Loucy (cell line): ENCODE measurements around the gene PDE4DIP.
"Not testable (repeated sequence)": the region's sequence is repeated elsewhere in the genome, so short reads cannot be mapped to it uniquely, and the experiment has no call there.

ENCODE experiments used
- EZH2phosphoT487 ChIP-seq: fragments of 200-600 bp; IDR thresholded peaks from 2 replicates; pipeline ENCODE4 v1.6.1; 2018; ENCODE audit warnings: antibody characterized with exemption, mild to moderate bottlenecking, moderate library complexity, borderline replicate concordance
- TF ChIP-seq, protein P1 (sequence below): fragments of 200-600 bp; sonication (generic); conservative IDR thresholded peaks from 2 replicates; pipeline ENCODE4 v1.5.1; 2014; ENCODE audit warnings: mild to moderate bottlenecking, antibody characterized with exemption, low read length

- TF ChIP-seq, protein P1, sequence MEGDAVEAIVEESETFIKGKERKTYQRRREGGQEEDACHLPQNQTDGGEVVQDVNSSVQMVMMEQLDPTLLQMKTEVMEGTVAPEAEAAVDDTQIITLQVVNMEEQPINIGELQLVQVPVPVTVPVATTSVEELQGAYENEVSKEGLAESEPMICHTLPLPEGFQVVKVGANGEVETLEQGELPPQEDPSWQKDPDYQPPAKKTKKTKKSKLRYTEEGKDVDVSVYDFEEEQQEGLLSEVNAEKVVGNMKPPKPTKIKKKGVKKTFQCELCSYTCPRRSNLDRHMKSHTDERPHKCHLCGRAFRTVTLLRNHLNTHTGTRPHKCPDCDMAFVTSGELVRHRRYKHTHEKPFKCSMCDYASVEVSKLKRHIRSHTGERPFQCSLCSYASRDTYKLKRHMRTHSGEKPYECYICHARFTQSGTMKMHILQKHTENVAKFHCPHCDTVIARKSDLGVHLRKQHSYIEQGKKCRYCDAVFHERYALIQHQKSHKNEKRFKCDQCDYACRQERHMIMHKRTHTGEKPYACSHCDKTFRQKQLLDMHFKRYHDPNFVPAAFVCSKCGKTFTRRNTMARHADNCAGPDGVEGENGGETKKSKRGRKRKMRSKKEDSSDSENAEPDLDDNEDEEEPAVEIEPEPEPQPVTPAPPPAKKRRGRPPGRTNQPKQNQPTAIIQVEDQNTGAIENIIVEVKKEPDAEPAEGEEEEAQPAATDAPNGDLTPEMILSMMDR, result not testable (repeated sequence)
- TF ChIP-seq EZH2phosphoT487, result not testable (repeated sequence)
Observed at GRCh38 chr1:148868924-148869633, 24.9 kb downstream of the PDE4DIP start.
